Measurements from ENCODE around the gene CREB3.

Gene CREB3

DNA sequence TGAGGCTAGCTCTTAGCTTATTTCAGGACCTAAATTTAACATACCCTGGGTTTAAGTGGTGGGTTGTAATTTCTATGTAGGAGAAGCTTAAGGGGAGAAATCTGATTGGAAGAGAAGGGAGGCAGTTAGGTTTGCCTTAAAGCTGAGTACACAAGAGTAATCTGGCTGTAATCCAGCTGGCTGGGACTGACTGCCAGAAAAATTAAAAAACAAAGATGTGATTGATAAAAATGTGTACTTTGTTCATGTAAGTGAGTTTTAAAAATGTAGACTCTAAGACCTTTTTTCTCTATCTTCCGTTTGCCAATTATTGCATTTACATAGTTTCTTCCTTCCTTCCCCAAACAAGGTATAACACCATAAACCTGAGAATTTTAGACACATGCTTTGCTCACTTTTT, 39.1 kb downstream of the CREB3 start:
- Histone ChIP-seq H3K27me3 (ENCODE audit: low read length) (no peaks in the 10 kb centered on the region), H3K79me2 (ENCODE audit: insufficient read depth, low read length) (no peaks in the 10 kb centered on the region), H3K9me3 (ENCODE audit: insufficient read depth, low read length) (no peaks in the 10 kb centered on the region), H4K20me1 (ENCODE audit: low read depth, low read length) (no peaks in the 10 kb centered on the region), H3K27ac (ENCODE audit: low read depth, low read length) (no peak overlapping the region), H3K9ac (ENCODE audit: low read length) (no peak overlapping the region), H2AFZ (ENCODE audit: low read depth, low read length, severe bottlenecking) (no peak overlapping the region), H3K9me2 (replicated peaks; ENCODE audit: insufficient read depth, low read length) (no peaks in the 10 kb centered on the region), H3K36me3 (ENCODE audit: low read length) (no peaks in the 10 kb centered on the region), H3F3A (ENCODE audit: insufficient read depth) (peaks cover under 1% of the 10 kb centered on the region; the same call in 1 of the 2 replicates), H3K4me2 (ENCODE audit: low read depth, low read length, poor library complexity, severe bottlenecking) (no peak overlapping the region), H3K4me3 (ENCODE audit: insufficient read depth, low read length, poor library complexity, severe bottlenecking) (no peak overlapping the region)
- TF ChIP-seq, protein P1, sequence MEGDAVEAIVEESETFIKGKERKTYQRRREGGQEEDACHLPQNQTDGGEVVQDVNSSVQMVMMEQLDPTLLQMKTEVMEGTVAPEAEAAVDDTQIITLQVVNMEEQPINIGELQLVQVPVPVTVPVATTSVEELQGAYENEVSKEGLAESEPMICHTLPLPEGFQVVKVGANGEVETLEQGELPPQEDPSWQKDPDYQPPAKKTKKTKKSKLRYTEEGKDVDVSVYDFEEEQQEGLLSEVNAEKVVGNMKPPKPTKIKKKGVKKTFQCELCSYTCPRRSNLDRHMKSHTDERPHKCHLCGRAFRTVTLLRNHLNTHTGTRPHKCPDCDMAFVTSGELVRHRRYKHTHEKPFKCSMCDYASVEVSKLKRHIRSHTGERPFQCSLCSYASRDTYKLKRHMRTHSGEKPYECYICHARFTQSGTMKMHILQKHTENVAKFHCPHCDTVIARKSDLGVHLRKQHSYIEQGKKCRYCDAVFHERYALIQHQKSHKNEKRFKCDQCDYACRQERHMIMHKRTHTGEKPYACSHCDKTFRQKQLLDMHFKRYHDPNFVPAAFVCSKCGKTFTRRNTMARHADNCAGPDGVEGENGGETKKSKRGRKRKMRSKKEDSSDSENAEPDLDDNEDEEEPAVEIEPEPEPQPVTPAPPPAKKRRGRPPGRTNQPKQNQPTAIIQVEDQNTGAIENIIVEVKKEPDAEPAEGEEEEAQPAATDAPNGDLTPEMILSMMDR (IDR thresholded peaks at IDR 0.05; ENCODE audit: insufficient read depth, low read length, poor library complexity, severe bottlenecking), result no peak

DNA sequence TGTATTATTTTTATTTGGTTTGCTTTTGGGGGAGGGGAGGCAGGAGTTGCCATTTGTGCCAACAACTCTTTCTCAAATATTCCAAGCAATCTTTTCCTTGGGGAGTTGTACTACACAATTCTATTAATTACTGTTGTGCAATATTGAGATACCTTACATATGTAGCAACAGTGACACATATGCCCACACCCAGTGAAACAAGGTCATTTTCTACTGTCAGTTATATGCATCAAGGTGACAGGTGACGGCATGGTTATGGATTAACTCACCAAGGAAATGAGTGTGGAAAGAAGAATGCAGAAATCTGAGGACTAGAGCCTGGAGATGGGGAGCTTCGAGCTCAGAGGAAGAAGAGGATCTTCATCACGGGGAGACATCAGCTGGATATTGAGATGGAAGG, 39.5 kb downstream of the CREB3 start:
- H3K27me3 ChIP-seq (ENCODE audit: low read length), result no peaks in the 10 kb centered on the region
- no peak overlapping the region for H3K9ac ChIP-seq (ENCODE audit: low read length)
- H3K36me3 ChIP-seq (ENCODE audit: low read length), result no peaks in the 10 kb centered on the region
- no peak overlapping the region for H2AFZ ChIP-seq (ENCODE audit: low read depth, low read length, severe bottlenecking)
- H4K20me1 ChIP-seq (ENCODE audit: low read depth, low read length), result no peaks in the 10 kb centered on the region
- no peaks in the 10 kb centered on the region for H3K79me2 ChIP-seq (ENCODE audit: insufficient read depth, low read length)
- H3K27ac ChIP-seq (ENCODE audit: low read depth, low read length), result no peak overlapping the region
- no peak overlapping the region for H3K4me2 ChIP-seq (ENCODE audit: low read depth, low read length, poor library complexity, severe bottlenecking)
- no peaks in the 10 kb centered on the region for H3K9me2 ChIP-seq (replicated peaks; ENCODE audit: insufficient read depth, low read length)
- H3F3A ChIP-seq (ENCODE audit: insufficient read depth), result no peaks in the 10 kb centered on the region
- no peaks in the 10 kb centered on the region for H3K9me3 ChIP-seq (ENCODE audit: insufficient read depth, low read length)
- TF ChIP-seq, protein P1 (IDR thresholded peaks at IDR 0.05; ENCODE audit: insufficient read depth, low read length, poor library complexity, severe bottlenecking), result no peak
- no peak for TF ChIP-seq EZH2phosphoT487 (conservative IDR thresholded peaks at IDR 0.05; ENCODE audit: low read length)
- no peak overlapping the region for H3K4me3 ChIP-seq (ENCODE audit: insufficient read depth, low read length, poor library complexity, severe bottlenecking)

DNA sequence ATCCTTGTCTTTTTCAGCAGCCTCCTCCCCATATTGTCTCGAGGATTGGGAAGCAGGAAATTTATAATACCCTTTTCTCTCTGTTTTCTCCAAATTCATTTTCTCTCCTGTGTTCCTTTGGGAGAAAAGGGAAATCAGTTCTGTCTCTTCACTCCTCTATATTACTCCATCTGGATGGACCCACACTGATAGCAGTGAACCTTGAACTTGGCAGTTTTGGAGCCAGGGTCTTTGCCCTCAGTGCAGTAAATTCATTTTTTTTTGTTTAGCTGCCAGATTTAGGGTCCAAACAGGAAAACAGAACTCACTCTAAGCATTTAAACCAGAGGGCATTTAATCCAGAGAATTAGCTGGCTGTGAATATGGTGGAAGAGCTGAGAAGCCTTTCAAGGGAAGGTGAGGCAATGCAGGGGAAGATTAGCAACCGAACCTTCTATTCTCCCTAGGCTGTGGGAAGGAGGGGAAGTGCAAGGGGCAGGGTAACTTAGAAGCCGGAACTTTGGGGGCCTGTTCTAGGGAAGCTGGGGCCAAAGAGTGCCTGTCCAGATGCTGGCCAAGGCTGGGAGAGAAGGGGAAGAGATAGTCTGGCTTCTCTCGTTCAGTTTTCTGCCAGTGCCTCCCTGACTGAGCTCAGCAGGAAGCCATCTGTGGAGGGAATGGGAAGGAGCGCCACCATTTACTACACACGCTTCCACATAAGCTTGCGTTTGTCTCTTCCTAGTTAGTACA, 42.6 kb downstream of the CREB3 start:
- Histone ChIP-seq H3K27me3 (ENCODE audit: low read length) (no peaks in the 10 kb centered on the region), H2AFZ (ENCODE audit: low read depth, low read length, severe bottlenecking) (no peak overlapping the region), H3K4me3 (ENCODE audit: insufficient read depth, low read length, poor library complexity, severe bottlenecking) (no peak overlapping the region), H4K20me1 (ENCODE audit: low read depth, low read length) (no peaks in the 10 kb centered on the region), H3K9me3 (ENCODE audit: insufficient read depth, low read length) (no peaks in the 10 kb centered on the region), H3K4me2 (ENCODE audit: low read depth, low read length, poor library complexity, severe bottlenecking) (no peak overlapping the region), H3K9ac (ENCODE audit: low read length) (no peak overlapping the region), H3F3A (ENCODE audit: insufficient read depth) (no peaks in the 10 kb centered on the region), H3K27ac (ENCODE audit: low read depth, low read length) (no peak overlapping the region), H3K9me2 (replicated peaks; ENCODE audit: insufficient read depth, low read length) (no peaks in the 10 kb centered on the region), H3K79me2 (ENCODE audit: insufficient read depth, low read length) (no peaks in the 10 kb centered on the region), H3K36me3 (ENCODE audit: low read length) (no peaks in the 10 kb centered on the region)
- TF ChIP-seq, protein P1 (IDR thresholded peaks at IDR 0.05; ENCODE audit: insufficient read depth, low read length, poor library complexity, severe bottlenecking), result no peak
- no peak for TF ChIP-seq EZH2phosphoT487 (conservative IDR thresholded peaks at IDR 0.05; ENCODE audit: low read length)

Measured in SU-DHL-6 (cell line).